Measurements from ENCODE around the gene GRK5.

GRK5 gene

GRCh38 chr10:119314486-119314885 lies 107.1 kb downstream of the GRK5 start:
- peaks cover 6% of the 10 kb centered on the region for H3K9me3 Mint-ChIP-seq
- no peaks in the 10 kb centered on the region for H3K27me3 Mint-ChIP-seq
- DNase-seq (ENCODE audit: low spot score in 2 of 2) (no peak), ATAC-seq (replicated peaks; ENCODE audit: extremely low read depth, poor library complexity, severe bottlenecking) (no peak)
- no peak overlapping the region for H3K4me3 Mint-ChIP-seq
- H3K4me1 Mint-ChIP-seq: peaks cover 57% of the 10 kb centered on the region
- H3K27ac Mint-ChIP-seq (ENCODE audit: low read depth): peak overlapping the region; percentile 71
- H3K36me3 Mint-ChIP-seq (ENCODE audit: insufficient read depth): peaks cover 13% of the 10 kb centered on the region

- H3K4me3 Mint-ChIP-seq: peak overlapping the region; percentile 48
- peaks cover 61% of the 10 kb centered on the region for H3K4me1 Mint-ChIP-seq
- peaks cover 6% of the 10 kb centered on the region for H3K9me3 Mint-ChIP-seq
- peak; percentile 31 for ATAC-seq (replicated peaks; ENCODE audit: extremely low read depth, poor library complexity, severe bottlenecking)
- DNase-seq (ENCODE audit: low spot score in 2 of 2): peak in 1 of 2 donors; percentile 23
- peaks cover 13% of the 10 kb centered on the region for H3K36me3 Mint-ChIP-seq (ENCODE audit: insufficient read depth)
- no peaks in the 10 kb centered on the region for H3K27me3 Mint-ChIP-seq
- H3K27ac Mint-ChIP-seq (ENCODE audit: low read depth): no peak overlapping the region
Observed at GRCh38 chr10:119315128-119316001, 108.0 kb downstream of the GRK5 start.

- Mint-ChIP-seq H3K27ac (ENCODE audit: low read depth) (no peak overlapping the region), H3K4me3 (peak overlapping the region; percentile 48), H3K4me1 (peaks cover 57% of the 10 kb centered on the region), H3K9me3 (peaks cover 6% of the 10 kb centered on the region), H3K27me3 (no peaks in the 10 kb centered on the region), H3K36me3 (ENCODE audit: insufficient read depth) (peaks cover 13% of the 10 kb centered on the region)
- DNase-seq (ENCODE audit: low spot score in 2 of 2): no peak
- no peak for ATAC-seq (replicated peaks; ENCODE audit: extremely low read depth, poor library complexity, severe bottlenecking)
Observed at GRCh38 chr10:119316002-119316358, 108.6 kb downstream of the GRK5 start.

GRCh38 chr10:119316729-119317097 lies 109.3 kb downstream of the GRK5 start:
- ATAC-seq (replicated peaks; ENCODE audit: extremely low read depth, poor library complexity, severe bottlenecking) (no peak), DNase-seq (ENCODE audit: low spot score in 2 of 2) (no peak)
- peaks cover 55% of the 10 kb centered on the region for H3K4me1 Mint-ChIP-seq
- no peaks in the 10 kb centered on the region for H3K27me3 Mint-ChIP-seq
- no peak overlapping the region for H3K27ac Mint-ChIP-seq (ENCODE audit: low read depth)
- H3K4me3 Mint-ChIP-seq: no peak overlapping the region
- peaks cover 11% of the 10 kb centered on the region for H3K36me3 Mint-ChIP-seq (ENCODE audit: insufficient read depth)
- peaks cover 6% of the 10 kb centered on the region for H3K9me3 Mint-ChIP-seq

GRCh38 chr10:119318411-119319160 lies 111.2 kb downstream of the GRK5 start:
- no peak overlapping the region for H3K4me3 Mint-ChIP-seq
- no peak for ATAC-seq (replicated peaks; ENCODE audit: extremely low read depth, poor library complexity, severe bottlenecking)
- H3K36me3 Mint-ChIP-seq (ENCODE audit: insufficient read depth): peaks cover 4% of the 10 kb centered on the region
- peaks cover 47% of the 10 kb centered on the region for H3K4me1 Mint-ChIP-seq
- no peak for DNase-seq (ENCODE audit: low spot score in 2 of 2)
- H3K27me3 Mint-ChIP-seq: no peaks in the 10 kb centered on the region
- no peak overlapping the region for H3K27ac Mint-ChIP-seq (ENCODE audit: low read depth)
- H3K9me3 Mint-ChIP-seq: no peaks in the 10 kb centered on the region

- Mint-ChIP-seq H3K27ac (ENCODE audit: low read depth) (no peak overlapping the region), H3K9me3 (no peaks in the 10 kb centered on the region), H3K4me3 (no peak overlapping the region), H3K27me3 (no peaks in the 10 kb centered on the region), H3K4me1 (peaks cover 43% of the 10 kb centered on the region), H3K36me3 (ENCODE audit: insufficient read depth) (no peaks in the 10 kb centered on the region)
- DNase-seq (ENCODE audit: low spot score in 2 of 2): no peak
- ATAC-seq (replicated peaks; ENCODE audit: extremely low read depth, poor library complexity, severe bottlenecking): no peak
Observed at GRCh38 chr10:119319161-119319919, 112.0 kb downstream of the GRK5 start.

- Mint-ChIP-seq H3K4me3 (no peak overlapping the region), H3K9me3 (no peaks in the 10 kb centered on the region), H3K36me3 (ENCODE audit: insufficient read depth) (no peaks in the 10 kb centered on the region), H3K4me1 (peaks cover 37% of the 10 kb centered on the region), H3K27ac (ENCODE audit: low read depth) (no peak overlapping the region), H3K27me3 (no peaks in the 10 kb centered on the region)
- DNase-seq (ENCODE audit: low spot score in 2 of 2) (no peak), ATAC-seq (replicated peaks; ENCODE audit: extremely low read depth, poor library complexity, severe bottlenecking) (no peak)
Observed at GRCh38 chr10:119319920-119320258, 112.5 kb downstream of the GRK5 start.

- H3K4me1 Mint-ChIP-seq: peaks cover 26% of the 10 kb centered on the region
- H3K9me3 Mint-ChIP-seq: no peaks in the 10 kb centered on the region
- H3K27me3 Mint-ChIP-seq: no peaks in the 10 kb centered on the region
- no peaks in the 10 kb centered on the region for H3K36me3 Mint-ChIP-seq (ENCODE audit: insufficient read depth)
- no peak for DNase-seq (ENCODE audit: low spot score in 2 of 2)
- no peak overlapping the region for H3K4me3 Mint-ChIP-seq
- H3K27ac Mint-ChIP-seq (ENCODE audit: low read depth): no peak overlapping the region
- ATAC-seq (replicated peaks; ENCODE audit: extremely low read depth, poor library complexity, severe bottlenecking): no peak
Observed at GRCh38 chr10:119320981-119321380, 113.6 kb downstream of the GRK5 start.

GRCh38 chr10:119323085-119324016 lies 116.0 kb downstream of the GRK5 start:
- no peak for DNase-seq (ENCODE audit: low spot score in 2 of 2)
- no peaks in the 10 kb centered on the region for H3K27me3 Mint-ChIP-seq
- ATAC-seq (replicated peaks; ENCODE audit: extremely low read depth, poor library complexity, severe bottlenecking): no peak
- peaks cover 26% of the 10 kb centered on the region for H3K4me1 Mint-ChIP-seq
- H3K4me3 Mint-ChIP-seq: no peak overlapping the region
- H3K27ac Mint-ChIP-seq (ENCODE audit: low read depth): peak overlapping the region; percentile 4
- no peaks in the 10 kb centered on the region for H3K9me3 Mint-ChIP-seq
- H3K36me3 Mint-ChIP-seq (ENCODE audit: insufficient read depth): no peaks in the 10 kb centered on the region

- Mint-ChIP-seq H3K27ac (ENCODE audit: low read depth) (no peak overlapping the region), H3K4me1 (peaks cover 14% of the 10 kb centered on the region), H3K9me3 (no peaks in the 10 kb centered on the region), H3K4me3 (no peak overlapping the region), H3K36me3 (ENCODE audit: insufficient read depth) (peaks cover 3% of the 10 kb centered on the region), H3K27me3 (no peaks in the 10 kb centered on the region)
- DNase-seq (ENCODE audit: low spot score in 2 of 2): no peak
- no peak for ATAC-seq (replicated peaks; ENCODE audit: extremely low read depth, poor library complexity, severe bottlenecking)
Observed at GRCh38 chr10:119325131-119325530, 117.8 kb downstream of the GRK5 start.

GRCh38 chr10:119326167-119326566 lies 118.8 kb downstream of the GRK5 start:
- Mint-ChIP-seq H3K27me3 (no peaks in the 10 kb centered on the region), H3K4me1 (peaks cover 9% of the 10 kb centered on the region), H3K9me3 (no peaks in the 10 kb centered on the region), H3K27ac (ENCODE audit: low read depth) (no peak overlapping the region), H3K4me3 (no peak overlapping the region), H3K36me3 (ENCODE audit: insufficient read depth) (peaks cover 3% of the 10 kb centered on the region)
- DNase-seq (ENCODE audit: low spot score in 2 of 2): no peak
- no peak for ATAC-seq (replicated peaks; ENCODE audit: extremely low read depth, poor library complexity, severe bottlenecking)
